Measurements from ENCODE around the gene USHBP1. TPM values are rescaled to one million over a fixed set of nuclear protein-coding genes. Genes with fewer than 3 reads are reported as not detected.

Gene USHBP1
- polyA plus RNA-seq, 1 experiment = not detected

GRCh38 chr19:17309965-17310461, 45.5 kb upstream of the USHBP1 start:
- no peaks in the 10 kb centered on the region for H3K27me3 ChIP-seq (ENCODE audit: control insufficient read depth, insufficient read depth, low read length)
- H3K4me3 ChIP-seq (ENCODE audit: low read depth, low read length) = peak overlapping the region; percentile 88
- H3K9me3 ChIP-seq (ENCODE audit: control insufficient read depth, insufficient read depth, low read length) = peaks cover 4% of the 10 kb centered on the region; the same call in 1 of the 2 replicates
- ChIA-PET CTCF (no interaction called here), POLR2A (interaction anchor here (1.0 to 1.2 kb wide), 2 partner anchors 8 to 24 kb away, joined by 3 to 13 read pairs; partner anchors contain the start of gene ANO8)
- H3K27ac ChIP-seq (ENCODE audit: low read depth, low read length) = peak overlapping the region; percentile 31
- DNase-seq (ENCODE audit: low read depth, low spot score) = no peak
- no peak for TF ChIP-seq CTCF (IDR thresholded peaks at IDR 0.05; ENCODE audit: low read depth, low read length)

GRCh38 chr19:17309198-17309964, 44.8 kb upstream of the USHBP1 start, which contains the start of gene DDA1:
TSS of gene DDA1 (plus strand) at chr19:17309563. CDS start at chr19:17309655, 92 bp downstream.
- Histone ChIP-seq H3K27me3 (ENCODE audit: control insufficient read depth, insufficient read depth, low read length) (no peaks in the 10 kb centered on the region), H3K4me3 (ENCODE audit: low read depth, low read length) (peak within 1 kb of the TSS; percentile 88), H3K27ac (ENCODE audit: low read depth, low read length) (peak within 1 kb of the TSS; percentile 31), H3K9me3 (ENCODE audit: control insufficient read depth, insufficient read depth, low read length) (peaks cover 4% of the 10 kb centered on the region; the same call in 1 of the 2 replicates)
- TF ChIP-seq CTCF (IDR thresholded peaks at IDR 0.05; ENCODE audit: low read depth, low read length) = no peak
- POLR2A ChIA-PET = interaction anchor here (0.5 to 1.2 kb wide), 9 partner anchors 8 to 1553 kb away, joined by 3 to 13 read pairs (median 4); partner anchors contain the start of genes ANO8 and MVB12A
- CTCF ChIA-PET = interaction anchor here (0.6 to 1.3 kb wide), 2 partner anchors 36 to 538 kb away, joined by 3 to 14 read pairs; no protein-coding TSS in a partner anchor
- peak; percentile 99 for DNase-seq (ENCODE audit: low read depth, low spot score)

GRCh38 chr19:17307876-17308377, 43.4 kb upstream of the USHBP1 start:
- no peak for DNase-seq (ENCODE audit: low read depth, low spot score)
- no peak for TF ChIP-seq CTCF (IDR thresholded peaks at IDR 0.05; ENCODE audit: low read depth, low read length)
- H3K27me3 ChIP-seq (ENCODE audit: control insufficient read depth, insufficient read depth, low read length) = no peaks in the 10 kb centered on the region
- H3K27ac ChIP-seq (ENCODE audit: low read depth, low read length) = no peak overlapping the region
- no peak overlapping the region for H3K4me3 ChIP-seq (ENCODE audit: low read depth, low read length)
- ChIA-PET CTCF (interaction anchor here (0.7 kb wide), 1 partner anchor 547 kb away, joined by 3 read pairs; no protein-coding TSS in a partner anchor), POLR2A (interaction anchor here (0.8 kb wide), 1 partner anchor 15 kb away, joined by 4 read pairs; no protein-coding TSS in a partner anchor)
- peaks cover 4% of the 10 kb centered on the region; the same call in 1 of the 2 replicates for H3K9me3 ChIP-seq (ENCODE audit: control insufficient read depth, insufficient read depth, low read length)

GRCh38 chr19:17306285-17306714, 41.8 kb upstream of the USHBP1 start:
- no peak for DNase-seq (ENCODE audit: low read depth, low spot score)
- Histone ChIP-seq H3K9me3 (ENCODE audit: control insufficient read depth, insufficient read depth, low read length) (peaks cover 4% of the 10 kb centered on the region; the same call in 1 of the 2 replicates), H3K4me3 (ENCODE audit: low read depth, low read length) (peak overlapping the region; percentile 81), H3K27me3 (ENCODE audit: control insufficient read depth, insufficient read depth, low read length) (no peaks in the 10 kb centered on the region), H3K27ac (ENCODE audit: low read depth, low read length) (peak overlapping the region; percentile 77)
- TF ChIP-seq CTCF (IDR thresholded peaks at IDR 0.05; ENCODE audit: low read depth, low read length) = no peak
- ChIA-PET POLR2A (interaction anchor here (0.5 to 0.6 kb wide), 2 partner anchors 21 to 740 kb away, joined by 4 to 6 read pairs; no protein-coding TSS in a partner anchor), CTCF (interaction anchor here (1.0 to 2.1 kb wide), 2 partner anchors 24 to 84 kb away, joined by 4 to 5 read pairs; no protein-coding TSS in a partner anchor)
